Activated CD8-positive, alpha-beta memory T cell treated with anti-CD3 and anti-CD28 coated beads for 1 hour (primary cell): ENCODE measurements around the gene ODAD3.
A peak's percentile ranks its signal among the peaks of the same experiment; 100 is the strongest.
"Not testable (repeated sequence)": the region's sequence is repeated elsewhere in the genome, so short reads cannot be mapped to it uniquely, and the experiment has no call there.

Source experiments
- DNase-seq, 2 donors: peaks; one replicate each; pipeline ENCODE4 v3.0.0-alpha.2; 2020; ENCODE audit warnings: low read depth in 1 of 2; ENCODE audit errors: extremely low read depth in 1 of 2

The ODAD3 gene

GRCh38 chr19:11461453-11461852 lies 26.5 kb upstream of the ODAD3 start:
- no peak for DNase-seq

- no peak for DNase-seq
Measured at GRCh38 chr19:11460207-11460606, 25.3 kb upstream of the ODAD3 start.

GRCh38 chr19:11458912-11459311 lies 24.0 kb upstream of the ODAD3 start:
- not testable (repeated sequence) for DNase-seq

GRCh38 chr19:11458236-11458900 lies 23.4 kb upstream of the ODAD3 start:
- no peak for DNase-seq

GRCh38 chr19:11457831-11458230 lies 22.9 kb upstream of the ODAD3 start:
- DNase-seq, result no peak

- no peak for DNase-seq
Measured at GRCh38 chr19:11457115-11457514, 22.2 kb upstream of the ODAD3 start.

- no peak for DNase-seq
Measured at GRCh38 chr19:11456659-11457058, 21.7 kb upstream of the ODAD3 start.

GRCh38 chr19:11455233-11455554 lies 20.3 kb upstream of the ODAD3 start:
- DNase-seq, result not testable (repeated sequence)

GRCh38 chr19:11453468-11454341 lies 18.8 kb upstream of the ODAD3 start:
- no peak for DNase-seq

GRCh38 chr19:11452620-11453310 lies 17.8 kb upstream of the ODAD3 start:
- DNase-seq, result no peak

- no peak for DNase-seq
Measured at GRCh38 chr19:11451871-11452619, 17.1 kb upstream of the ODAD3 start.

GRCh38 chr19:11451327-11451870 lies 16.5 kb upstream of the ODAD3 start:
- DNase-seq, result no peak

GRCh38 chr19:11450570-11451326 lies 15.8 kb upstream of the ODAD3 start:
- DNase-seq, result no peak

GRCh38 chr19:11448923-11449554 lies 14.1 kb upstream of the ODAD3 start:
- DNase-seq, result no peak

- no peak for DNase-seq
Measured at GRCh38 chr19:11448410-11448809, 13.5 kb upstream of the ODAD3 start.

GRCh38 chr19:11447347-11448262 lies 12.7 kb upstream of the ODAD3 start:
- no peak for DNase-seq

GRCh38 chr19:11446652-11447301 lies 11.9 kb upstream of the ODAD3 start:
- peak in 1 of 2 donors; percentile 41 for DNase-seq

GRCh38 chr19:11446271-11446651 lies 11.3 kb upstream of the ODAD3 start:
- DNase-seq, result no peak
